ENCODE measurements around the gene CLDN24. TPM values are rescaled to one million over a fixed set of nuclear protein-coding genes. Genes with fewer than 3 reads are reported as not detected.
"Not testable (repeated sequence)": the region's sequence is repeated elsewhere in the genome, so short reads cannot be mapped to it uniquely, and the experiment has no call there.

The CLDN24 gene
- polyA plus RNA-seq, 2 of the 4 experiments (the other 2 are of a cell fraction): not detected

GRCh38 chr4:183324619-183325018 lies 2.4 kb upstream of the CLDN24 start (continued):
- TF ChIP-seq, protein P1, sequence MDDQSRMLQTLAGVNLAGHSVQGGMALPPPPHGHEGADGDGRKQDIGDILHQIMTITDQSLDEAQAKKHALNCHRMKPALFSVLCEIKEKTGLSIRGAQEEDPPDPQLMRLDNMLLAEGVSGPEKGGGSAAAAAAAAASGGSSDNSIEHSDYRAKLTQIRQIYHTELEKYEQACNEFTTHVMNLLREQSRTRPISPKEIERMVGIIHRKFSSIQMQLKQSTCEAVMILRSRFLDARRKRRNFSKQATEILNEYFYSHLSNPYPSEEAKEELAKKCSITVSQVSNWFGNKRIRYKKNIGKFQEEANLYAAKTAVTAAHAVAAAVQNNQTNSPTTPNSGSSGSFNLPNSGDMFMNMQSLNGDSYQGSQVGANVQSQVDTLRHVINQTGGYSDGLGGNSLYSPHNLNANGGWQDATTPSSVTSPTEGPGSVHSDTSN (IDR thresholded peaks at IDR 0.05): no peak

- H3K4me2 ChIP-seq; CTCF ChIA-PET; H3K9me3 ChIP-seq; FAIRE-seq; ATAC-seq; POLR2A ChIA-PET; H3K4me1 ChIP-seq; H3K27ac ChIP-seq; H3K4me3 ChIP-seq; DNase-seq (ENCODE audit: low read depth in 1 of 2, low spot score in 1 of 2): not testable (repeated sequence)
- 97% methylated on average over 8 of the region's 11 CpGs for WGBS (ENCODE audit: missing lambda C conversion rate)
Measured at GRCh38 chr4:183324056-183324455, 1.8 kb upstream of the CLDN24 start.

- Histone ChIP-seq H3K4me2 (no peak overlapping the region), H3K4me3 (no peak overlapping the region), H3K9me3 (no peaks in the 10 kb centered on the region; the same call in 2 of the 3 replicates), H3K4me1 (no peaks in the 10 kb centered on the region), H3K27ac (no peak overlapping the region)
- POLR2A ChIA-PET: no interaction called here
- DNase-seq (ENCODE audit: low read depth in 1 of 2, low spot score in 1 of 2) (no peak), FAIRE-seq (no peak), ATAC-seq (no peak)
- CTCF ChIA-PET: no interaction called here
- TF ChIP-seq RNF2 (IDR thresholded peaks at IDR 0.05; ENCODE audit: borderline replicate concordance, low read depth) (no peak), KDM5A (IDR thresholded peaks at IDR 0.05) (no peak), MYC (IDR thresholded peaks at IDR 0.05; ENCODE audit: borderline replicate concordance, low read length) (no peak), ESRRA (IDR thresholded peaks at IDR 0.05; ENCODE audit: borderline replicate concordance, low read length) (no peak), E2F6 (IDR thresholded peaks at IDR 0.05; ENCODE audit: borderline replicate concordance, low read depth) (no peak), RFX5 (IDR thresholded peaks at IDR 0.05) (no peak), HDAC2 (IDR thresholded peaks at IDR 0.05) (no peak), TP53 (CRISPR knock-in tag; IDR thresholded peaks at IDR 0.05) (no peak), NPAS2 (CRISPR knock-in tag; IDR thresholded peaks at IDR 0.05; ENCODE audit: borderline replicate concordance) (no peak), RARB (CRISPR knock-in tag; IDR thresholded peaks at IDR 0.05) (no peak), ZNF302 (CRISPR knock-in tag; IDR thresholded peaks at IDR 0.05) (no peak)
- TF ChIP-seq, protein P2, sequence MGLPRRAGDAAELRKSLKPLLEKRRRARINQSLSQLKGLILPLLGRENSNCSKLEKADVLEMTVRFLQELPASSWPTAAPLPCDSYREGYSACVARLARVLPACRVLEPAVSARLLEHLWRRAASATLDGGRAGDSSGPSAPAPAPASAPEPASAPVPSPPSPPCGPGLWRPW (IDR thresholded peaks at IDR 0.05): no peak
- 87% methylated on average over 6 of the region's 6 CpGs for WGBS (ENCODE audit: missing lambda C conversion rate)
Measured at GRCh38 chr4:183323295-183323694, 1.1 kb upstream of the CLDN24 start.

DNA sequence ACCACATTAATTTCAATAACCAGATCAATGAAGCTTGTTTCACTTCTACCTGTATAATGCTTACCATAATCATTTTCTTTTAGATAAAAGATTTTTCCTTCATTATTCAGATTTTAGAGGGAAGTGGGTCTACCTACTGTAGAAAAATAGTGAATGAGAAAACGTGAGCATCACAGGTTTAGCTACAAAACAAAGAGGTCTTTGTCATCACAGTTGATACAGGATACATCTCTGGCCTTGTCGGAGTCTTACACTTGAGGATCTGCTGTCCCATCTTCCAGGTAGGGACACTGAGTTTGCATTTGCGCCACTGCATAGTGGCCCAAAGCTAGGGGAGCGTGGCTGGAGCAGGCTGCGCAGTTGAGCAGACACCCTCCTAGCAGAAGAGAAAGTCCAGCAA lies 710 bp downstream of the CLDN24 start:
- WGBS (ENCODE audit: missing lambda C conversion rate): 91% methylated on average over 3 of the region's 5 CpGs

More for the DNA sequence above, 710 bp downstream of the CLDN24 start:
- H3K4me1 ChIP-seq: no peaks in the 10 kb centered on the region
- no peak overlapping the region for H3K4me2 ChIP-seq
- no peak overlapping the region for H3K4me3 ChIP-seq
- FAIRE-seq: no peak
- no peak for DNase-seq (ENCODE audit: low read depth in 1 of 2, low spot score in 1 of 2)
- ChIA-PET CTCF (no interaction called here), POLR2A (no interaction called here)
- TF ChIP-seq FOSL2 (IDR thresholded peaks at IDR 0.05) (no peak), FOSL2 (CRISPR knock-in tag; IDR thresholded peaks at IDR 0.05) (no peak), SREBF2 (IDR thresholded peaks at IDR 0.05) (no peak), HMGXB4 (CRISPR knock-in tag; IDR thresholded peaks at IDR 0.05; ENCODE audit: borderline replicate concordance) (no peak), POLR2A (IDR thresholded peaks at IDR 0.05; ENCODE audit: low read length) (no peak), EP300 (IDR thresholded peaks at IDR 0.05) (no peak), FOXS1 (CRISPR knock-in tag; IDR thresholded peaks at IDR 0.05) (no peak), MAFK (IDR thresholded peaks at IDR 0.05; ENCODE audit: partially characterized antibody) (no peak), NR3C1 (IDR thresholded peaks at IDR 0.05) (no peak), GATA3 (IDR thresholded peaks at IDR 0.05; ENCODE audit: borderline replicate concordance) (no peak), KDM5A (IDR thresholded peaks at IDR 0.05) (no peak), E2F6 (IDR thresholded peaks at IDR 0.05; ENCODE audit: borderline replicate concordance, low read depth) (no peak)
- H3K9me3 ChIP-seq: no peaks in the 10 kb centered on the region; the same call in 2 of the 3 replicates
- no peak for ATAC-seq
- no peak overlapping the region for H3K27ac ChIP-seq
